Fibroblast of peridontal ligament (primary cell): ENCODE data around the gene PRDM16.

Experiments
- DNase-seq: peaks from one replicate; pipeline ENCODE4 v3.0.0-alpha.2; 2010; ENCODE audit errors: extremely low read depth

The PRDM16 gene

GRCh38 chr1:3140437-3140836 lies 71.4 kb downstream of the PRDM16 start:
- DNase-seq = no peak

- no peak for DNase-seq
Observed at GRCh38 chr1:3141129-3141528, 72.1 kb downstream of the PRDM16 start.

GRCh38 chr1:3141836-3142235 lies 72.8 kb downstream of the PRDM16 start:
- DNase-seq = no peak

GRCh38 chr1:3142236-3142635 lies 73.2 kb downstream of the PRDM16 start:
- no peak for DNase-seq

GRCh38 chr1:3142751-3143150 lies 73.7 kb downstream of the PRDM16 start:
- no peak for DNase-seq

- DNase-seq = no peak
Observed at GRCh38 chr1:3145532-3146325, 76.7 kb downstream of the PRDM16 start.

- no peak for DNase-seq
Observed at GRCh38 chr1:3146458-3146857, 77.5 kb downstream of the PRDM16 start.

- no peak for DNase-seq
Observed at GRCh38 chr1:3146907-3147306, 77.9 kb downstream of the PRDM16 start.

GRCh38 chr1:3148171-3148570 lies 79.2 kb downstream of the PRDM16 start:
- DNase-seq = no peak

GRCh38 chr1:3149277-3149676 lies 80.3 kb downstream of the PRDM16 start:
- DNase-seq = no peak

- no peak for DNase-seq
Observed at GRCh38 chr1:3151456-3151855, 82.5 kb downstream of the PRDM16 start.

GRCh38 chr1:3152143-3152542 lies 83.1 kb downstream of the PRDM16 start:
- DNase-seq = no peak

GRCh38 chr1:3153197-3153596 lies 84.2 kb downstream of the PRDM16 start:
- DNase-seq = no peak

GRCh38 chr1:3153902-3154795 lies 85.1 kb downstream of the PRDM16 start:
- no peak for DNase-seq

GRCh38 chr1:3155056-3155925 lies 86.3 kb downstream of the PRDM16 start:
- no peak for DNase-seq

GRCh38 chr1:3155926-3156220 lies 86.9 kb downstream of the PRDM16 start:
- no peak for DNase-seq

GRCh38 chr1:3156936-3157335 lies 87.9 kb downstream of the PRDM16 start:
- no peak for DNase-seq

- no peak for DNase-seq
Observed at GRCh38 chr1:3158347-3158746, 89.3 kb downstream of the PRDM16 start.

- no peak for DNase-seq
Observed at GRCh38 chr1:3159121-3159520, 90.1 kb downstream of the PRDM16 start.

- no peak for DNase-seq
Observed at GRCh38 chr1:3159996-3160395, 91.0 kb downstream of the PRDM16 start.

- DNase-seq = no peak
Observed at GRCh38 chr1:3160647-3161145, 91.7 kb downstream of the PRDM16 start.
